HepG2 (cell line): ENCODE measurements around the gene SCMH1. TPM values are rescaled to one million over a fixed set of nuclear protein-coding genes. Genes with fewer than 3 reads are reported as not detected.
A peak's percentile ranks its signal among the peaks of the same experiment; 100 is the strongest.

ENCODE experiments used
- FOXO1 ChIP-seq: sonication (generic); formaldehyde crosslinking; IDR thresholded peaks from 2 replicates; pipeline ENCODE4 v1.4.0; 2020; ENCODE audit warnings: missing genetic modification reagents
- KAT8 ChIP-seq: IDR thresholded peaks from 2 replicates; pipeline ENCODE4 v1.6.1; 2016; ENCODE audit warnings: missing genetic modification reagents, missing compliant biosample characterization
- MEIS1 ChIP-seq: sonication (generic); formaldehyde crosslinking; IDR thresholded peaks from 2 replicates; pipeline ENCODE4 v1.9.0; 2021; ENCODE audit warnings: mild to moderate bottlenecking, missing genetic modification reagents, moderate library complexity, borderline replicate concordance
- RCOR2 ChIP-seq: IDR thresholded peaks from 2 replicates; pipeline ENCODE4 v1.6.1; 2016; ENCODE audit warnings: missing biosample characterization, missing genetic modification reagents
- YY1 ChIP-seq: IDR thresholded peaks from 2 replicates; pipeline ENCODE4 v1.6.1; 2011; ENCODE audit warnings: low read length, low read depth, moderate library complexity, mild to moderate bottlenecking; ENCODE audit not compliant: insufficient read depth, insufficient replicate concordance
- ZBTB34 ChIP-seq: sonication (generic); formaldehyde crosslinking; IDR thresholded peaks from 2 replicates; pipeline ENCODE4 v1.8.0; 2022; ENCODE audit warnings: mild to moderate bottlenecking, missing genetic modification reagents
- ZNF577 ChIP-seq: sonication (generic); formaldehyde crosslinking; IDR thresholded peaks from 2 replicates; pipeline ENCODE4 v1.4.0; 2020; ENCODE audit warnings: mild to moderate bottlenecking, low read depth, missing genetic modification reagents, borderline replicate concordance
- ZNF639 ChIP-seq: conservative IDR thresholded peaks from 2 replicates; pipeline ENCODE4 v1.6.1; 2018; ENCODE audit warnings: missing genetic modification reagents
- polyA plus RNA-seq, 8 experiments: library from polyadenylated mRNA; depleted of rRNA in 3 of 8; stranded (reverse) in 7 of 8; unstranded in 1 of 8; fragments of >200 nt; fragmentation: Illumina TruSeq in 4 of 8; extraction: Trizol in 4 of 8; gene quantifications; 2 replicates each; pipeline versions ENCODE4 v1.2.1 to v1.2.3, GENCODE V29; 2011 to 2016; ENCODE audit warnings: low read depth in 4 of 8, missing spikeins in 1 of 8, mixed read lengths in 1 of 8; ENCODE audit not compliant: insufficient read depth in 1 of 8
- total RNA-seq, 5 experiments: library from RNA; depleted of rRNA; stranded (reverse); fragments of >200 nt; fragmentation: Illumina TruSeq; extraction: Trizol; gene quantifications; 2 replicates each; pipeline ENCODE4 v1.2.3, GENCODE V29; 2016; ENCODE audit warnings: low read depth in 1 of 5
- TF ChIP-seq, protein P1 (sequence below), 2 experiments: sonication (generic) in 1 of 2; formaldehyde crosslinking in 1 of 2; IDR thresholded peaks; 2 replicates each; pipeline versions ENCODE4 v1.4.0 to v1.6.1; 2016 to 2020; ENCODE audit warnings: borderline replicate concordance in 1 of 2, low read depth in 1 of 2, mild to moderate bottlenecking in 1 of 2, missing genetic modification reagents in 1 of 2
- TF ChIP-seq, protein P2 (sequence below): IDR thresholded peaks from 2 replicates; pipeline ENCODE4 v1.6.1; 2012; ENCODE audit warnings: inconsistent platforms
- TF ChIP-seq, protein P3 (sequence below): sonication (generic); formaldehyde crosslinking; IDR thresholded peaks from 2 replicates; pipeline ENCODE4 v1.5.0; 2020; ENCODE audit warnings: mild to moderate bottlenecking, missing genetic modification reagents, moderate library complexity
- TF ChIP-seq, protein P4 (sequence below): sonication (generic); formaldehyde crosslinking; IDR thresholded peaks from 2 replicates; pipeline ENCODE4 v1.9.0; 2021; ENCODE audit warnings: missing genetic modification reagents, mild to moderate bottlenecking, borderline replicate concordance
- TF ChIP-seq, protein P5 (sequence below): sonication (generic); formaldehyde crosslinking; IDR thresholded peaks from 2 replicates; pipeline ENCODE4 v1.8.1; 2023; ENCODE audit warnings: mild to moderate bottlenecking, missing genetic modification reagents
- TF ChIP-seq, protein P6 (sequence below): sonication (generic); formaldehyde crosslinking; conservative IDR thresholded peaks from 2 replicates; pipeline ENCODE4 v1.4.0; 2020; ENCODE audit warnings: missing genetic modification reagents

SCMH1 gene
- total and polyA plus RNA-seq, 2 of the 13 experiments (the other 11 are each of a cell fraction or from before 2014, with no cell fraction given): 41.8 to 52.6 TPM

GRCh38 chr1:41239988-41240610 lies 2.0 kb downstream of the SCMH1 start (continued):
- TF ChIP-seq ZBTB34 (CRISPR knock-in tag): no peak
- TF ChIP-seq, protein P1, sequence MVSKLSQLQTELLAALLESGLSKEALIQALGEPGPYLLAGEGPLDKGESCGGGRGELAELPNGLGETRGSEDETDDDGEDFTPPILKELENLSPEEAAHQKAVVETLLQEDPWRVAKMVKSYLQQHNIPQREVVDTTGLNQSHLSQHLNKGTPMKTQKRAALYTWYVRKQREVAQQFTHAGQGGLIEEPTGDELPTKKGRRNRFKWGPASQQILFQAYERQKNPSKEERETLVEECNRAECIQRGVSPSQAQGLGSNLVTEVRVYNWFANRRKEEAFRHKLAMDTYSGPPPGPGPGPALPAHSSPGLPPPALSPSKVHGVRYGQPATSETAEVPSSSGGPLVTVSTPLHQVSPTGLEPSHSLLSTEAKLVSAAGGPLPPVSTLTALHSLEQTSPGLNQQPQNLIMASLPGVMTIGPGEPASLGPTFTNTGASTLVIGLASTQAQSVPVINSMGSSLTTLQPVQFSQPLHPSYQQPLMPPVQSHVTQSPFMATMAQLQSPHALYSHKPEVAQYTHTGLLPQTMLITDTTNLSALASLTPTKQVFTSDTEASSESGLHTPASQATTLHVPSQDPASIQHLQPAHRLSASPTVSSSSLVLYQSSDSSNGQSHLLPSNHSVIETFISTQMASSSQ (IDR thresholded peaks at IDR 0.05; ENCODE audit: low read depth): peak; percentile 66; the same call in 1 of the 2 replicates
- TF ChIP-seq, protein P1 (CRISPR knock-in tag; IDR thresholded peaks at IDR 0.05; ENCODE audit: borderline replicate concordance): peak; percentile 66; the same call in 1 of the 2 replicates
- no peak for TF ChIP-seq ZNF577 (CRISPR knock-in tag)
- 0 out of 2 replicates have a peak, but pooled peaks have one; percentile 29 for TF ChIP-seq ZNF639 (CRISPR knock-in tag)
- TF ChIP-seq FOXO1 (CRISPR knock-in tag): peak; percentile 71; the same call in 1 of the 2 replicates
- peak; percentile 68; the same call in 1 of the 2 replicates for TF ChIP-seq KAT8 (CRISPR knock-in tag)
- TF ChIP-seq MEIS1: peak; percentile 52; the same call in 1 of the 2 replicates
- TF ChIP-seq, protein P2, sequence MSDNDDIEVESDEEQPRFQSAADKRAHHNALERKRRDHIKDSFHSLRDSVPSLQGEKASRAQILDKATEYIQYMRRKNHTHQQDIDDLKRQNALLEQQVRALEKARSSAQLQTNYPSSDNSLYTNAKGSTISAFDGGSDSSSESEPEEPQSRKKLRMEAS: peak; percentile 52; the same call in 1 of the 2 replicates
- TF ChIP-seq, protein P3, sequence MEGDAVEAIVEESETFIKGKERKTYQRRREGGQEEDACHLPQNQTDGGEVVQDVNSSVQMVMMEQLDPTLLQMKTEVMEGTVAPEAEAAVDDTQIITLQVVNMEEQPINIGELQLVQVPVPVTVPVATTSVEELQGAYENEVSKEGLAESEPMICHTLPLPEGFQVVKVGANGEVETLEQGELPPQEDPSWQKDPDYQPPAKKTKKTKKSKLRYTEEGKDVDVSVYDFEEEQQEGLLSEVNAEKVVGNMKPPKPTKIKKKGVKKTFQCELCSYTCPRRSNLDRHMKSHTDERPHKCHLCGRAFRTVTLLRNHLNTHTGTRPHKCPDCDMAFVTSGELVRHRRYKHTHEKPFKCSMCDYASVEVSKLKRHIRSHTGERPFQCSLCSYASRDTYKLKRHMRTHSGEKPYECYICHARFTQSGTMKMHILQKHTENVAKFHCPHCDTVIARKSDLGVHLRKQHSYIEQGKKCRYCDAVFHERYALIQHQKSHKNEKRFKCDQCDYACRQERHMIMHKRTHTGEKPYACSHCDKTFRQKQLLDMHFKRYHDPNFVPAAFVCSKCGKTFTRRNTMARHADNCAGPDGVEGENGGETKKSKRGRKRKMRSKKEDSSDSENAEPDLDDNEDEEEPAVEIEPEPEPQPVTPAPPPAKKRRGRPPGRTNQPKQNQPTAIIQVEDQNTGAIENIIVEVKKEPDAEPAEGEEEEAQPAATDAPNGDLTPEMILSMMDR: peak; percentile 66
- no peak for TF ChIP-seq YY1
- TF ChIP-seq, protein P4, sequence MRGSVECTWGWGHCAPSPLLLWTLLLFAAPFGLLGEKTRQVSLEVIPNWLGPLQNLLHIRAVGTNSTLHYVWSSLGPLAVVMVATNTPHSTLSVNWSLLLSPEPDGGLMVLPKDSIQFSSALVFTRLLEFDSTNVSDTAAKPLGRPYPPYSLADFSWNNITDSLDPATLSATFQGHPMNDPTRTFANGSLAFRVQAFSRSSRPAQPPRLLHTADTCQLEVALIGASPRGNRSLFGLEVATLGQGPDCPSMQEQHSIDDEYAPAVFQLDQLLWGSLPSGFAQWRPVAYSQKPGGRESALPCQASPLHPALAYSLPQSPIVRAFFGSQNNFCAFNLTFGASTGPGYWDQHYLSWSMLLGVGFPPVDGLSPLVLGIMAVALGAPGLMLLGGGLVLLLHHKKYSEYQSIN (CRISPR knock-in tag): no peak
- TF ChIP-seq, protein P5, sequence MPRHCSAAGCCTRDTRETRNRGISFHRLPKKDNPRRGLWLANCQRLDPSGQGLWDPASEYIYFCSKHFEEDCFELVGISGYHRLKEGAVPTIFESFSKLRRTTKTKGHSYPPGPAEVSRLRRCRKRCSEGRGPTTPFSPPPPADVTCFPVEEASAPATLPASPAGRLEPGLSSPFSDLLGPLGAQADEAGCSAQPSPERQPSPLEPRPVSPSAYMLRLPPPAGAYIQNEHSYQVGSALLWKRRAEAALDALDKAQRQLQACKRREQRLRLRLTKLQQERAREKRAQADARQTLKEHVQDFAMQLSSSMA (CRISPR knock-in tag): no peak
- TF ChIP-seq, protein P6, sequence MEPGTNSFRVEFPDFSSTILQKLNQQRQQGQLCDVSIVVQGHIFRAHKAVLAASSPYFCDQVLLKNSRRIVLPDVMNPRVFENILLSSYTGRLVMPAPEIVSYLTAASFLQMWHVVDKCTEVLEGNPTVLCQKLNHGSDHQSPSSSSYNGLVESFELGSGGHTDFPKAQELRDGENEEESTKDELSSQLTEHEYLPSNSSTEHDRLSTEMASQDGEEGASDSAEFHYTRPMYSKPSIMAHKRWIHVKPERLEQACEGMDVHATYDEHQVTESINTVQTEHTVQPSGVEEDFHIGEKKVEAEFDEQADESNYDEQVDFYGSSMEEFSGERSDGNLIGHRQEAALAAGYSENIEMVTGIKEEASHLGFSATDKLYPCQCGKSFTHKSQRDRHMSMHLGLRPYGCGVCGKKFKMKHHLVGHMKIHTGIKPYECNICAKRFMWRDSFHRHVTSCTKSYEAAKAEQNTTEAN (CRISPR knock-in tag): peak; percentile 87
- peak; percentile 97 for TF ChIP-seq RCOR2 (CRISPR knock-in tag)
